GM19438 (cell line): ENCODE measurements around the gene PSMG3.
"Not testable (repeated sequence)": the region's sequence is repeated elsewhere in the genome, so short reads cannot be mapped to it uniquely, and the experiment has no call there.

Source experiments
- ATAC-seq: cut with Tn5 transposase; IDR thresholded peaks from one replicate; pipeline ENCODE4 v1.9.1; 2021; ENCODE audit warnings: low read depth; ENCODE audit not compliant: unreplicated experiment

Gene PSMG3

GRCh38 chr7:1536455-1536742, 33.4 kb downstream of the PSMG3 start:
- no peak for ATAC-seq

- no peak for ATAC-seq
Measured at GRCh38 chr7:1535701-1536454, 34.0 kb downstream of the PSMG3 start.

GRCh38 chr7:1535100-1535458, 34.8 kb downstream of the PSMG3 start:
- no peak for ATAC-seq

- no peak for ATAC-seq
Measured at GRCh38 chr7:1534330-1535099, 35.3 kb downstream of the PSMG3 start.

- ATAC-seq, result no peak
Measured at GRCh38 chr7:1533547-1534329, 36.1 kb downstream of the PSMG3 start.

GRCh38 chr7:1533255-1533546, 36.6 kb downstream of the PSMG3 start:
- no peak for ATAC-seq

- ATAC-seq, result no peak
Measured at GRCh38 chr7:1532456-1533254, 37.2 kb downstream of the PSMG3 start.

- ATAC-seq, result no peak
Measured at GRCh38 chr7:1531979-1532455, 37.8 kb downstream of the PSMG3 start.

- ATAC-seq, result no peak
Measured at GRCh38 chr7:1531263-1531978, 38.4 kb downstream of the PSMG3 start.

GRCh38 chr7:1530946-1531262, 38.9 kb downstream of the PSMG3 start:
- no peak for ATAC-seq

GRCh38 chr7:1529383-1530116, 40.3 kb downstream of the PSMG3 start:
- no peak for ATAC-seq

GRCh38 chr7:1526271-1526754, 43.5 kb downstream of the PSMG3 start:
- ATAC-seq, result no peak

- no peak for ATAC-seq
Measured at GRCh38 chr7:1525409-1525808, 44.4 kb downstream of the PSMG3 start.

- ATAC-seq, result no peak
Measured at GRCh38 chr7:1523844-1524243, 46.0 kb downstream of the PSMG3 start.

- ATAC-seq, result no peak
Measured at GRCh38 chr7:1523208-1523607, 46.6 kb downstream of the PSMG3 start.

GRCh38 chr7:1521456-1521855, 48.4 kb downstream of the PSMG3 start:
- no peak for ATAC-seq

- no peak for ATAC-seq
Measured at GRCh38 chr7:1520539-1521234, 49.1 kb downstream of the PSMG3 start.

- ATAC-seq, result not testable (repeated sequence)
Measured at GRCh38 chr7:1519322-1519922, 50.4 kb downstream of the PSMG3 start.
